ENCODE results near the gene CBX1. TPM values are rescaled to one million over a fixed set of nuclear protein-coding genes. Genes with fewer than 3 reads are reported as not detected.
A peak's percentile ranks its signal among the peaks of the same experiment; 100 is the strongest.

The CBX1 gene
- total and polyA plus RNA-seq, 2 of the 8 experiments (the other 6 are each of a cell fraction or from before 2014, with no cell fraction given): 38.7 to 173 TPM

DNA sequence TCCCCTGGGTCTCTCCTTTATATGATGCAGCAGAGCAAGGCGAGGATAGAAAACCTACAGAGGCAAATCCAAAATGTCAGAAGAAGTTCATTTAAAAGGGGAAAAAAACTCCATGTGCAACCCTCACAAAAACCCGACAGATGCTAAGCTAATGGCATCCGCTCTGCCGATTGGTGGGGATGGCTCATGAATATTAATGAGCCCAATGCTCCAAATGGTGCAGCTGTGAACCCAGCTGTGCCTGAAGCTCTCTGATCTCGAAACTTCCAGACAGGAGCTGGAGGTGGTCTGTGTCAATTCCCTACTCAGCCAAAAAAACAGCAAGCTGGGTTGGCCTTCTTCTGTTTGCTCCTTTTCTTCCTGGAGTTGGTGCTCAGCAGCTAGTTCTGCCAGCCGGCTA is 21.8 kb upstream of the CBX1 start:
- no peak overlapping the region for H2BK15ac ChIP-seq (ENCODE audit: low read length)
- no peak overlapping the region for H4K91ac ChIP-seq (replicated peaks; ENCODE audit: insufficient read length, low read length)
- H3K4me1 ChIP-seq (replicated peaks in 1 of 4; ENCODE audit: control insufficient read depth in 3 of 4, insufficient read depth in 4 of 4, low read length in 3 of 4): no peaks in the 10 kb centered on the region
- H2BK5ac ChIP-seq (ENCODE audit: low read depth, low read length): no peak overlapping the region
- no peak overlapping the region for H3K14ac ChIP-seq (ENCODE audit: insufficient read length)
- H3K9me3 ChIP-seq (ENCODE audit: insufficient read depth in 2 of 2, low read depth in 1 of 2, low read length in 1 of 2): no peaks in the 10 kb centered on the region
- no peaks in the 10 kb centered on the region for H3K23me2 ChIP-seq (ENCODE audit: low read depth, low read length)
- TF ChIP-seq GABPA (IDR thresholded peaks at IDR 0.05; ENCODE audit: borderline replicate concordance, insufficient read depth, low read length) (no peak), SIN3A (conservative IDR thresholded peaks at IDR 0.05 in 1 of 2, IDR thresholded peaks at IDR 0.05 in 1 of 2; ENCODE audit: low read depth in 1 of 2, low read length in 2 of 2) (0 out of 4 replicates have a peak, but pooled peaks of 1 of the 2 experiments have one; percentile 33)
- H4K20me1 ChIP-seq (replicated peaks in 1 of 2; ENCODE audit: control insufficient read depth in 1 of 2, insufficient read depth in 2 of 2, low read length in 2 of 2): no peaks in the 10 kb centered on the region
- H3K4me3 ChIP-seq (ENCODE audit: extremely low read depth in 1 of 4, insufficient read depth in 2 of 4, low read depth in 3 of 4, low read length in 4 of 4): no peak overlapping the region
- H3K56ac ChIP-seq (replicated peaks; ENCODE audit: insufficient read length, low read depth, low read length): no peak overlapping the region
- no peak overlapping the region for H3K18ac ChIP-seq (ENCODE audit: extremely low read depth, low read length)
- H3K4ac ChIP-seq (replicated peaks; ENCODE audit: insufficient read length, low read depth, low read length): no peak overlapping the region
- ChIA-PET POLR2A (ENCODE audit: partially characterized antibody) (interaction anchor here (0.9 to 2.2 kb wide), 9 partner anchors 15 to 97 kb away, joined by 3 to 10 read pairs (median 3); partner anchors contain the start of gene NFE2L1), CTCF (ENCODE audit: partially characterized antibody) (interaction anchor here (1.0 to 4.6 kb wide), 12 partner anchors 8 to 98 kb away, joined by 3 to 16 read pairs (median 5); partner anchors contain the start of gene SNX11)
- no peaks in the 10 kb centered on the region for H3K79me1 ChIP-seq (ENCODE audit: low read depth, low read length)
- 85% methylated on average over 6 of the region's 6 CpGs; no CpG with 5 or more reads in 1 of the 2 experiments for WGBS, 2 experiments (ENCODE audit: extremely low coverage in 1 of 2, insufficient coverage in 1 of 2, insufficient read length in 1 of 2, insufficient replicate concordance in 2 of 2, low coverage in 1 of 2, low lambda C conversion rate in 2 of 2, missing lambda C conversion rate in 1 of 2)
- no peak overlapping the region for H3K9ac ChIP-seq (replicated peaks in 1 of 4; ENCODE audit: extremely low read depth in 1 of 4, low read depth in 3 of 4, low read length in 3 of 4)
- H4K8ac ChIP-seq (ENCODE audit: extremely low read depth, insufficient read depth, low read length): no peak overlapping the region
- no peak overlapping the region for H3K27ac ChIP-seq (ENCODE audit: low read depth, low read length)
- H2AK5ac ChIP-seq (ENCODE audit: low read depth, low read length): no peak overlapping the region
- H2BK12ac ChIP-seq (ENCODE audit: low read depth, low read length): no peak overlapping the region
- no peak overlapping the region for H2AFZ ChIP-seq (ENCODE audit: low read length)
- no peak for FAIRE-seq
- no peak for DNase-seq (ENCODE audit: low read depth in 1 of 2, low spot score in 2 of 2)
- peaks cover 6 to 27% (median 20%) of the 10 kb centered on the region in 4 experiments; a peak in 7 of 8 replicates for H3K36me3 ChIP-seq (ENCODE audit: control insufficient read depth in 2 of 4, insufficient read depth in 4 of 4, low read length in 3 of 4)
- no peak overlapping the region for H2BK20ac ChIP-seq (ENCODE audit: low read length)
- H3K27me3 ChIP-seq (replicated peaks in 1 of 4; ENCODE audit: control insufficient read depth in 3 of 4, extremely low read depth in 1 of 4, insufficient read depth in 3 of 4, low read length in 3 of 4): no peaks in the 10 kb centered on the region
- H3K4me2 ChIP-seq (ENCODE audit: insufficient read depth in 1 of 2, low read depth in 2 of 2, low read length in 2 of 2): no peak overlapping the region
- no peak overlapping the region for H4K5ac ChIP-seq (ENCODE audit: insufficient read length, low read depth, low read length)
- no peak overlapping the region for H2BK120ac ChIP-seq (replicated peaks; ENCODE audit: low read depth, low read length)
- no peak overlapping the region for H3K23ac ChIP-seq (ENCODE audit: insufficient read length)
- H3K79me2 ChIP-seq (ENCODE audit: control insufficient read depth in 1 of 2, insufficient read depth in 2 of 2, low read length in 2 of 2): no peaks in the 10 kb centered on the region
